ENCODE results near the gene METTL1.

DNA sequence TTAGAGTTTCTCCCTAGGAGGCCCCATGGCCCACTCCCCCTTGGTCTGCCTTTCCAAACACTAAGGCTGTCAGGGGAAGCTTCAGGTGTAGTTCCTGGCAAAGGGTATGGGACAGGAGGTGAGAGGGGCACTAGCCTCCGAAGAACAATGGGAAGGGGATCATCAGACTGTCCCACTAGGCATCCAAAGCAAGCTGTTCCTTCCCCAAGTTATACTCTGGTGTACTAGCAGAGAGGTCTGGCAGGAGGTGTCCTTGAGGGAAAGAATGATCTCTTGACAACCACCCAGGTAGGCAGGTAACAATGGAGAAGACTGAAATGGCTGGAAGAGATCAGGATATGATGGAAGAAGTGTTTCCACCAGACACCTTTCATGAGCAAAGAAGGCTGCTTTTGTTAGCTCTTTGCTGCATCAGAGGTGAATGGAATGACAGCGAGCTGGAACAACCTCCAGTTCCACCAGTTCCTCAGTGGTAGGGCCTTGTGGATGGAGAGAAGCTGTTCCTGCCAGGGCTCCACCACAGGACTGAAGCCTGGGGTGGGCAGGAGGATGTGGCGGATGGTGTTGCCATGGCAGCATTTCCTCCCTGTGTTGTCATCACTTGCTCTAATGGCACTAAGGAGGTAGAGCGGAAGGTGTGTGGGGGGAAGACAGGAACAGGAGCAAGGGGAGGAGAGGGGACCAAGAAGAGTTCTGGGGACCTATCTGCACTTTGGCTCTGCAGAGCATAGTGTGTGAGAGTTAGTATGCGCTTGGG, 31.1 kb downstream of the METTL1 start:
- TF ChIP-seq, protein P1, sequence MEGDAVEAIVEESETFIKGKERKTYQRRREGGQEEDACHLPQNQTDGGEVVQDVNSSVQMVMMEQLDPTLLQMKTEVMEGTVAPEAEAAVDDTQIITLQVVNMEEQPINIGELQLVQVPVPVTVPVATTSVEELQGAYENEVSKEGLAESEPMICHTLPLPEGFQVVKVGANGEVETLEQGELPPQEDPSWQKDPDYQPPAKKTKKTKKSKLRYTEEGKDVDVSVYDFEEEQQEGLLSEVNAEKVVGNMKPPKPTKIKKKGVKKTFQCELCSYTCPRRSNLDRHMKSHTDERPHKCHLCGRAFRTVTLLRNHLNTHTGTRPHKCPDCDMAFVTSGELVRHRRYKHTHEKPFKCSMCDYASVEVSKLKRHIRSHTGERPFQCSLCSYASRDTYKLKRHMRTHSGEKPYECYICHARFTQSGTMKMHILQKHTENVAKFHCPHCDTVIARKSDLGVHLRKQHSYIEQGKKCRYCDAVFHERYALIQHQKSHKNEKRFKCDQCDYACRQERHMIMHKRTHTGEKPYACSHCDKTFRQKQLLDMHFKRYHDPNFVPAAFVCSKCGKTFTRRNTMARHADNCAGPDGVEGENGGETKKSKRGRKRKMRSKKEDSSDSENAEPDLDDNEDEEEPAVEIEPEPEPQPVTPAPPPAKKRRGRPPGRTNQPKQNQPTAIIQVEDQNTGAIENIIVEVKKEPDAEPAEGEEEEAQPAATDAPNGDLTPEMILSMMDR (IDR thresholded peaks at IDR 0.05) = no peak
- TF ChIP-seq EP300 (IDR thresholded peaks at IDR 0.05) (no peak), POLR2A (IDR thresholded peaks at IDR 0.05) (no peak)

Measured in tibial nerve (tissue), 4 donors.